K562 (cell line): ENCODE data around the gene NMT1. TPM values are rescaled to one million over a fixed set of nuclear protein-coding genes. Genes with fewer than 3 reads are reported as not detected.

ENCODE experiments used
- ATAC-seq: fragments of 200-7000 bp; cut with Tn5 transposase; 3 replicates; pipeline ENCODE4 v1.9.1; 2020; ENCODE audit warnings: moderate library complexity
- BruUV-seq: library from RNA; stranded (reverse); fragments of 400-500 nt; replicated peaks from 2 replicates; lab custom pipeline; 2021; lab: Mats Ljungman, UMichigan
- CTCF ChIA-PET: fragments of 300-600 bp; formaldehyde crosslinking; extraction: SDS; loops from one replicate; lab custom pipeline; 2021; ENCODE audit warnings: low intra/inter-chr PET ratio; lab: Yijun Ruan, JAX
- POLR2A ChIA-PET: fragments of 300-600, 350-650 bp; sonication (Branson Sonifier 250); formaldehyde crosslinking; extraction: SDS; loops from one replicate; lab custom pipeline; 2021; ENCODE audit warnings: antibody characterized with exemption, inconsistent platforms; lab: Yijun Ruan, JAX
- DNase-seq, 4 experiments: peaks; one replicate each; pipeline versions ENCODE4 v3.0.0 to v3.0.0-alpha.2; 2011 to 2018; ENCODE audit warnings: low spot score in 3 of 4, mixed read lengths in 3 of 4; ENCODE audit errors: extremely low read depth in 1 of 4
- FAIRE-seq: peaks from 2 replicates; lab custom pipeline; 2011; peaks lifted over from hg19 to GRCh38; lab: Jason Lieb, UNC
- H2AFZ ChIP-seq: 2 replicates; pipeline ENCODE4 v1.6.0; 2011; ENCODE audit warnings: low read depth, low read length, control low read depth, inconsistent platforms
- H3K27ac ChIP-seq: fragments of 200-600 bp; 3 replicates; pipeline ENCODE4 v1.8.0; 2011; ENCODE audit warnings: low read depth, mild to moderate bottlenecking, control low read depth, inconsistent platforms, low read length, moderate library complexity, mixed read lengths; ENCODE audit errors: extremely low read depth
- H3K27me3 ChIP-seq, 2 experiments: fragments of 300-600 bp in 1 of 2; 2 replicates in 1 of 2; 3 replicates in 1 of 2; pipeline versions ENCODE4 v1.6.0 to v1.8.0; 2011; ENCODE audit warnings: inconsistent platforms in 2 of 2, low read length in 2 of 2, mild to moderate bottlenecking in 1 of 2, mixed read lengths in 1 of 2, moderate library complexity in 1 of 2; ENCODE audit not compliant: control insufficient read depth in 2 of 2, insufficient read depth in 2 of 2
- H3K36me3 ChIP-seq: fragments of 300-600 bp; 3 replicates; pipeline ENCODE4 v1.8.0; 2011; ENCODE audit warnings: mild to moderate bottlenecking, low read length, inconsistent platforms; ENCODE audit not compliant: control insufficient read depth, insufficient read depth
- H3K4me1 ChIP-seq, 2 experiments: fragments of 200-600 bp in 1 of 2; replicated peaks in 1 of 2; 2 replicates in 1 of 2; 3 replicates in 1 of 2; pipeline versions ENCODE4 v1.5.1 to v1.8.0; 2011; ENCODE audit warnings: inconsistent platforms in 2 of 2, low read length in 2 of 2, mild to moderate bottlenecking in 1 of 2, mixed read lengths in 1 of 2, moderate library complexity in 1 of 2; ENCODE audit not compliant: control insufficient read depth in 2 of 2, insufficient read depth in 2 of 2
- H3K4me2 ChIP-seq: 2 replicates; pipeline ENCODE4 v1.6.1; 2011; ENCODE audit warnings: low read length, control low read depth, inconsistent platforms, mixed read lengths; ENCODE audit not compliant: insufficient read depth
- H3K4me3 ChIP-seq: fragments of 200-600 bp; sonication (generic), shearing (Covaris generic); 2 replicates; pipeline ENCODE4 v1.5.1; 2016; ENCODE audit warnings: control low read depth, inconsistent platforms
- H3K79me2 ChIP-seq: fragments of 200-600 bp; 3 replicates; pipeline ENCODE4 v1.8.0; 2011; ENCODE audit warnings: low read length, inconsistent platforms; ENCODE audit not compliant: control insufficient read depth, insufficient read depth
- H3K9ac ChIP-seq, 2 experiments: 2 replicates each; pipeline versions ENCODE4 v1.6.0 to v1.6.1; 2011; ENCODE audit warnings: low read depth in 2 of 2, low read length in 2 of 2, control low read depth in 1 of 2, inconsistent platforms in 1 of 2, mild to moderate bottlenecking in 1 of 2, mixed read lengths in 1 of 2; ENCODE audit not compliant: insufficient read depth in 1 of 2
- H3K9me1 ChIP-seq: one replicate; pipeline ENCODE4 v1.6.0; 2011; ENCODE audit warnings: inconsistent platforms, mild to moderate bottlenecking, low read length, moderate library complexity; ENCODE audit not compliant: control insufficient read depth, insufficient read depth
- H3K9me3 ChIP-seq: replicated peaks from 2 replicates; pipeline ENCODE4 v1.5.1; 2011; ENCODE audit warnings: low read depth, low read length, inconsistent platforms; ENCODE audit not compliant: control insufficient read depth, insufficient read depth
- H4K20me1 ChIP-seq: replicated peaks from 2 replicates; pipeline ENCODE4 v1.6.1; 2011; ENCODE audit warnings: low read length, inconsistent platforms, mixed read lengths; ENCODE audit not compliant: control insufficient read depth, insufficient read depth
- CBFB ChIP-seq: sonication (generic); formaldehyde crosslinking; IDR thresholded peaks from 2 replicates; pipeline ENCODE4 v1.4.0; 2020; ENCODE audit warnings: mild to moderate bottlenecking, missing genetic modification reagents
- CBX2 ChIP-seq: fragments of 200-600 bp; sonication (generic); IDR thresholded peaks from one replicate; pipeline ENCODE4 v1.6.1; 2012; ENCODE audit warnings: mild to moderate bottlenecking, low read length, inconsistent platforms; ENCODE audit not compliant: insufficient read depth, poor library complexity, severe bottlenecking
- ETS2 ChIP-seq: IDR thresholded peaks from 2 replicates; pipeline ENCODE4 v1.6.1; 2016; ENCODE audit warnings: borderline replicate concordance, missing genetic modification characterization, mild to moderate bottlenecking, moderate library complexity, missing compliant biosample characterization; ENCODE audit not compliant: poor library complexity, severe bottlenecking
- FOXA1 ChIP-seq: fragments of 450-650 bp; IDR thresholded peaks from 2 replicates; pipeline ENCODE4 v1.6.1; 2016; ENCODE audit warnings: mild to moderate bottlenecking, borderline replicate concordance
- MAX ChIP-seq: sonication (generic); formaldehyde crosslinking; IDR thresholded peaks from 2 replicates; pipeline ENCODE4 v1.9.0; 2022; ENCODE audit warnings: mild to moderate bottlenecking, missing genetic modification reagents
- NR2F6 ChIP-seq: fragments of 450-650 bp; formaldehyde crosslinking; IDR thresholded peaks from 2 replicates; pipeline ENCODE4 v1.4.0; 2020; ENCODE audit warnings: mild to moderate bottlenecking
- RHOXF2B ChIP-seq: fragments of 250-450 bp; sonication (Bioruptor Pico); conservative IDR thresholded peaks from 2 replicates; pipeline ENCODE4 v1.5.1; 2021
- TAF9B ChIP-seq: fragments of 450-650 bp; IDR thresholded peaks from 2 replicates; pipeline ENCODE4 v1.6.1; 2018; ENCODE audit warnings: mild to moderate bottlenecking; ENCODE audit not compliant: partially characterized antibody
- TEAD2 ChIP-seq: fragments of 450-650 bp; IDR thresholded peaks from 2 replicates; pipeline ENCODE4 v1.6.1; 2016; ENCODE audit warnings: missing genetic modification characterization, control low read depth, missing compliant biosample characterization
- THAP7 ChIP-seq: fragments of 250-450 bp; sonication (Bioruptor Pico); IDR thresholded peaks from 2 replicates; pipeline ENCODE4 v1.5.0; 2021
- ZBTB5 ChIP-seq: fragments of 450-650 bp; IDR thresholded peaks from 2 replicates; pipeline ENCODE4 v1.6.1; 2017; ENCODE audit warnings: antibody characterized with exemption
- ZNF407 ChIP-seq: fragments of 450-650 bp; IDR thresholded peaks from 2 replicates; pipeline ENCODE4 v1.6.1; 2016; ENCODE audit warnings: low read depth
- WGBS: fragments of 100-300 bp; shearing (Covaris generic); methylation state at CpG from one replicate; pipeline ENCODE4 v1.1.6; 2016; ENCODE audit warnings: low coverage, mixed read lengths; ENCODE audit not compliant: insufficient coverage; ENCODE audit errors: missing lambda C conversion rate; 5-methylcytosine and 5-hydroxymethylcytosine counted together
- in situ Hi-C: fragments of 300-500 bp; cut with MboI; formaldehyde crosslinking; loops from 4 replicates; pipeline ENCODE4 v1.15.0; 2018; ENCODE audit warnings: inconsistent platforms, mixed read lengths
- intact Hi-C: fragments of 100-400 bp; cut with micrococcal nuclease; formaldehyde crosslinking; loops from 2 replicates; pipeline ENCODE4 v1.14.2; 2022
- polyA plus RNA-seq, 8 experiments: library from polyadenylated mRNA; depleted of rRNA in 4 of 8; stranded (reverse) in 5 of 8; unstranded in 3 of 8; fragments of >200 nt; fragmentation: Nextera tagmentation in 2 of 8; fragmentation: Illumina TruSeq in 1 of 8; extraction: Ambion mirVana in 2 of 8; extraction: Trizol in 1 of 8; gene quantifications; 2 replicates each; pipeline versions ENCODE4 v1.2.1 to v1.2.3, GENCODE V29; 2011 to 2014; ENCODE audit warnings: inconsistent platforms in 1 of 8, missing spikeins in 1 of 8
- total RNA-seq, 7 experiments: library from RNA; depleted of rRNA in 6 of 7; stranded (reverse); fragments of >200 nt in 6 of 7; fragmentation: Illumina TruSeq in 2 of 7; extraction: Trizol in 2 of 7; gene quantifications; 2 replicates each; pipeline versions ENCODE4 v1.2.1 to v1.2.3, GENCODE V29; 2011 to 2021; ENCODE audit warnings: low replicate concordance in 1 of 7

NMT1 gene
- total and polyA plus RNA-seq, 9 of the 15 experiments (the other 6 are each of a cell fraction or from before 2014, with no cell fraction given), result 86.7 to 569 (median 213) TPM

- Histone ChIP-seq H3K9ac (no peak overlapping the region), H3K4me1 (peaks cover 17 to 44% of the 10 kb centered on the region in 2 experiments), H3K9me3 (no peaks in the 10 kb centered on the region), H3K4me3 (no peak overlapping the region), H3K27me3 (no peaks in the 10 kb centered on the region), H3K4me2 (no peak overlapping the region), H3K36me3 (no peaks in the 10 kb centered on the region), H3K9me1 (no peaks in the 10 kb centered on the region), H3K79me2 (no peaks in the 10 kb centered on the region; the same call in 2 of the 3 replicates), H3K27ac (no peak overlapping the region), H4K20me1 (no peaks in the 10 kb centered on the region), H2AFZ (no peak overlapping the region)
- WGBS, result 64% methylated on average over 7 of the region's 8 CpGs
- DNase-seq, result no peak
- FAIRE-seq, result no peak
- no TSS peak for BruUV-seq
- intact Hi-C loops, result loop anchor here (10.0 kb wide), 1 partner anchor 105 kb away; no protein-coding TSS in a partner anchor
- ChIA-PET CTCF (interaction anchor here (0.8 kb wide), 1 partner anchor 12 kb away, joined by 4 read pairs; no protein-coding TSS in a partner anchor), POLR2A (interaction anchor here (0.6 to 2.4 kb wide), 2 partner anchors 29 to 307 kb away, joined by 3 to 14 read pairs; no protein-coding TSS in a partner anchor)
- ATAC-seq, result no peak
- in situ Hi-C loops, result no loop called here
- no peak for TF ChIP-seq NR2F6 (CRISPR knock-in tag)
- TF ChIP-seq THAP7 (CRISPR knock-in tag), result no peak
- no peak for TF ChIP-seq MAX (CRISPR knock-in tag)
- no peak for TF ChIP-seq FOXA1
- no peak for TF ChIP-seq ZNF407
- TF ChIP-seq TEAD2 (tag), result no peak
- TF ChIP-seq CBFB (CRISPR knock-in tag), result no peak
- no peak for TF ChIP-seq CBX2
- TF ChIP-seq TAF9B, result no peak
- TF ChIP-seq ETS2 (tag), result no peak
- TF ChIP-seq ZBTB5, result no peak
- TF ChIP-seq RHOXF2B (CRISPR knock-in tag), result no peak
Observed at GRCh38 chr17:45119964-45120363, 58.8 kb downstream of the NMT1 start.
